Measurements from ENCODE around the gene HUNK. TPM values are rescaled to one million over a fixed set of nuclear protein-coding genes. Genes with fewer than 3 reads are reported as not detected.

HUNK gene
- total and polyA plus RNA-seq, 2 of the 8 experiments (the other 6 are each of a cell fraction or from before 2014, with no cell fraction given), result 1.9 to 10.2 TPM

DNA sequence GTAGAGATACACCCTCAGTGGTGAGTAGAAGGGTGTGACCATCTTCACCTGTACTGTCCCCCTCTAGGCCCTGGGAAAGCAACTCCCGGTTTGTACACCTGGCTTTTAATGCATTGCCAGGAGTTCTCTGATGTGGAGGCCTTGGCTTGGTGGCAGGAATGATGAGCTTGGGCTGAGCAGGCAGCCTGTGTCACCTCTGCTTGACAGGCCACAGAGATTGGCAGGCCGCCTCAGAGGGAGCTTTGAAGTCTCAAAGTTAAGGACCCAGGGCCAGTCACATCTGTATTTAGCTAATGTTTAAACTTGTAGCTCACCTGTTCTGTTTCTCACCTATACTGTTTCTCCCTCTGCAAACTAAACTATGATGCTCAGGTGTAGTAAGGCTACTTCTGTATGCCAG is 28.5 kb downstream of the HUNK start (continued):
- no peak for TF ChIP-seq ASH2L (IDR thresholded peaks at IDR 0.05; ENCODE audit: low read length)
- no peak for TF ChIP-seq SP2 (IDR thresholded peaks at IDR 0.05; ENCODE audit: low read length)
- TF ChIP-seq TAF1 (IDR thresholded peaks at IDR 0.05; ENCODE audit: low read depth, low read length), result no peak
- no peak for TF ChIP-seq TAF7 (optimal IDR thresholded peaks at IDR 0.05; ENCODE audit: borderline replicate concordance, low read depth, low read length)
- no peak for TF ChIP-seq MAFK (IDR thresholded peaks at IDR 0.05; ENCODE audit: low read depth, low read length)
